HG03060 (cell line): ENCODE results near the gene SOCS6.
"Not testable (repeated sequence)": the region's sequence is repeated elsewhere in the genome, so short reads cannot be mapped to it uniquely, and the experiment has no call there.

ENCODE experiments used
- ATAC-seq: cut with Tn5 transposase; IDR thresholded peaks from one replicate; pipeline ENCODE4 v1.9.1; 2021; ENCODE audit warnings: low read depth, moderate number of reproducible peaks; ENCODE audit not compliant: unreplicated experiment

SOCS6 gene

DNA sequence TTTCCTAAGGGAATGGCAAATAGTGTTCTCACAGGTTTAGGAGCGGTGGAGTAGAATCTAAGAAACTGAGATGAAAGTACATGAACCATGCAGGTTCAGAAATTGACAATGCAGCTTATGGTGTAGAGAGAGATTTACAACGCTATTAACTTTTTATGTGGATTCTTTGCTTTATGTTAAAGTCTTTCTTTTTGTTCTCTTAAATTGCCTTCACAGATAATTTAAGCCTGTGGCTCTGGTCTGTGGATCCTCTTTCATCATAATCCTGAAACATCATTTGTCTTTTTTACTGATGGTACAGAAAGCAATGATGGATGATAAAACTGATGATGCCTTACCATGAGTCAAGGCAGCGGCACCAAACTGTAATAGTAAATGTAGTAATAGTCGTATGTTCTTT, 30.3 kb downstream of the SOCS6 start:
- ATAC-seq: no peak

GRCh38 chr18:70321616-70322015, 32.8 kb downstream of the SOCS6 start:
- ATAC-seq: no peak

- no peak for ATAC-seq
Measured at GRCh38 chr18:70322385-70322784, 33.5 kb downstream of the SOCS6 start.

DNA sequence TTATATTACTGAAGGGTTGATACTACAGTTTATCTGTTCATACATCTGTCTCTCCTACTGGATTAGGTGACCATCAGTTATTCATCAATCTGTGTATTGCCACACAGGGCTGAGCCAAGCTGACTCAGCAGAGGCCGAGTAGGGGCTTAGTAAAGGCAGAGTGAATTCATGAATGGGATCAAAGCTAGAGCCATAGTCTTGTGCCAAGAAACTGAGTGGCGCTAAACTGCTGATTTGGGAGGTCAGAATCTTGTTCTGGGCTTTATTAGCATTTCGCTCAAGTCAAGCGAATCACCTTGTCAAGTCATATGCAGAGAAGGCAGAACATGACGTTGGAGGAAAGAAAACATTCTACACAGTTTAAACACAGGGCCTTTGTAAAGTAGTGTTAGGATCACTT, 34.1 kb downstream of the SOCS6 start:
- ATAC-seq: no peak

- ATAC-seq: no peak
Measured at GRCh38 chr18:70324897-70325296, 36.1 kb downstream of the SOCS6 start.

DNA sequence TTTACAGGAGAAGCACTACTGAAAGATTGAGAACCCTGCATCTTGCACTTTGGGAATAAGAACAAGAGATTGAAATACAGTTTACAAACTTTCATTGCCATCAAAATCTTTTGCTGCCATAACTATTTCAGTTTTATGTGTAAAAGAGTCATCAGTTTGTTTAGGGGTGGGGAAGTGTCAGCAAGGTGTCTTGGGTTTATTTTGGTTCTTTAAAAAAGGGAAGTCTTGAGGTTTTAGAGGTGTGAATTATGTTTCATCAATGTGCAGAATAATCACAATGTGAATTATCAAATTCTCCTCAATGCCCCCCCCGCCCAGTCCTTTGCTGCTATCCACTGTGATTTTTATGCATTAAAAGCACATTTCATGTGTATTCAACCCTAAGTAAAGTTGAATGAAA, 37.4 kb downstream of the SOCS6 start:
- ATAC-seq: no peak

DNA sequence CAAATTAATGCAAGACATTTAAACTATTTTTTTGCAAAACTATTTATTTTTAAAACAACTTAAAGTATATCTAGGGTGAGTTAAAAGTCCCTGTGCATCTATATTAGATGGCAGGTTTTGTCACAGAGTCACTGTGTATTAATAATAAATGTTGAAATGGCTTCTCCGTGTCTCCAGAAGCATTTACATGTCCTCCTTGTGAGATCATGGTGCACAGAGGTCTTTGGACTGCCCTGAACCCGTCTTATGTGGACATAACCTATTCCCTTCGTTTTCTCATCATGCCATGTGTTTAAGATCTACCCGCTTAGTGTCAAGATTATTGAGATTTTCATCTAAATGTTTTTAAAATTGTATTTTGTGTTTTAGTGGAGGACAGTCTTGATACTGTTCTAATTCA, 39.3 kb downstream of the SOCS6 start:
- ATAC-seq: no peak

- no peak for ATAC-seq
Measured at GRCh38 chr18:70329071-70329470, 40.2 kb downstream of the SOCS6 start.

GRCh38 chr18:70330887-70331286, 42.0 kb downstream of the SOCS6 start:
- ATAC-seq: no peak

- no peak for ATAC-seq
Measured at GRCh38 chr18:70331456-70332097, 42.7 kb downstream of the SOCS6 start.

- ATAC-seq: no peak
Measured at GRCh38 chr18:70332694-70333093, 43.8 kb downstream of the SOCS6 start.

GRCh38 chr18:70333316-70333715, 44.5 kb downstream of the SOCS6 start:
- ATAC-seq: no peak

- ATAC-seq: no peak
Measured at GRCh38 chr18:70333757-70334156, 44.9 kb downstream of the SOCS6 start.

DNA sequence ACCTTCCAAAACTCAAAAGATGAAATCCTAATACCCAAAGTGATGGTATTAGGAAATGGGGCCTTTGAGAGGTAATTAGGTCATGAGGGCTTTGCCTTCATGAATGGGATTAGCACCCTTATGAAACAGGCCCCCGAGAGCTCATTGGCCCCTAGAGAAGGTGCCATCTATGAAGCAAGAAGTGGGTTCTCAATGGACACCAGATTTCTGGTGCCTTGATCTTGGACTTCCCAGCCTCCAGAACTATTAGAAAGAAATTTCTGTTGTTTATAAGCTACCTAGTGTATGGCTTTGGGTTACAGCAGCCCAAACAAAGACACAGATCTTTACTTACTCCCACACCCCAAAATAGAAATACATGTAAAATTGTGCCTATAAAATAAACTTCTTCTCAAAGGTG, 45.4 kb downstream of the SOCS6 start:
- ATAC-seq: no peak

- ATAC-seq: no peak
Measured at GRCh38 chr18:70334728-70335329, 46.0 kb downstream of the SOCS6 start.

DNA sequence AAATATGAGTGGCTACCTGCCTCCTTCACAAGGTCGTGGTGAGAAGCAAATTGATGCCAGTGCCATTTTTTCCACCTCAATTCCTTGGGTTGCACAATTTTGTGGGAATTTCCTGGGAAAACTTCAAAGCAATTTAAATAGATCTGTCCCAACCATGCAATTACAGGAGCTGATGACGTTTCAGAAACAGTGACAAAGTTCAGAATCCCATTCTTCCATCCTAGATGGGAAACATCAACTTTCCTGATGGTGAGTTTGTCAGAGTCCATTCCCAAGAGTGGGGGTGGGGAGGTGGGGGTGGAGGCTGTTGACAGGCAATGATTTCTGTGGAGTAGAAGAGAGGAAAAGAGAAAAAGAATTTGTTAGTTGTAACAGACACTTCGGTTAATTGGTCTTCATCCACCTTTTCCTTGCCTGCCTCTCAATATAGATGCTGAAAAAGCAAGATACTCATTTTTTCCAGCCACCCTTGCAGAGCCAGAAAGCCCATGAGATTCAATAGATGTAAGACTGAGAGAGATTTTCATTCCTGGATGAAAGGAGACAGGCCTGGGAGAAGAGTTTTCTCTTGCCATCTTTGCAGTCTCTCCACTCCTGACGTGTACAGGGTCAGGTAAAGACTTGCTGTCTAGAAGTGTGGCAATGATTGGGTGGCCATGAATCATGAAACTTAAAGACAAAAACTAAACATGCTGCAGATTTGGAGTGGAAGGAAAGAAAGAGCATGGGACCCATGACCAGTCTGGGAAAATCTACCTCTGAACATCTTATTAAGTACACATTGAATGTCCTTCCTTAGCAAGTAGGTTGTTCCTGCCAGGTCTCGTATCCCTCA, 47.3 kb downstream of the SOCS6 start:
- ATAC-seq: no peak

- ATAC-seq: peak; percentile 54
Measured at GRCh38 chr18:70337139-70337972, 48.5 kb downstream of the SOCS6 start.

DNA sequence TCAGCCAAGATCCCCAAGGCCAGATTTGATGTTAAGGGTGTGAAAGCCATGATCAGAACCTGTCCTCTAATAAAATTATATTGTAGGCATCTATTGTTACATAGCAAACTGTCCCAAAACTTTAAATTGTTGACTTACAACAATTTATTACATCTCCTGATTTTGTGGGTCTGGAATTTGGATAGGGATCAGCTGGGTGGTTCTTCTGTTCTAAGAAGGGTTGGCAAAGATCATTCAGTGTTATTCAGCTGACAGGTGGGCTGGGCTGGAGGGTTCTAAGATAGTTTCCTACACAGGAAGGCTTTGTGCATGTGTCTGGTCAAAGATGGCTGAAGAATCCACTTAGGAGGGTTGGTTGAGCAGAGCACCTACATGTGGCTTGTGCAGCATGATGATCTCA, 50.0 kb downstream of the SOCS6 start:
- no peak for ATAC-seq

DNA sequence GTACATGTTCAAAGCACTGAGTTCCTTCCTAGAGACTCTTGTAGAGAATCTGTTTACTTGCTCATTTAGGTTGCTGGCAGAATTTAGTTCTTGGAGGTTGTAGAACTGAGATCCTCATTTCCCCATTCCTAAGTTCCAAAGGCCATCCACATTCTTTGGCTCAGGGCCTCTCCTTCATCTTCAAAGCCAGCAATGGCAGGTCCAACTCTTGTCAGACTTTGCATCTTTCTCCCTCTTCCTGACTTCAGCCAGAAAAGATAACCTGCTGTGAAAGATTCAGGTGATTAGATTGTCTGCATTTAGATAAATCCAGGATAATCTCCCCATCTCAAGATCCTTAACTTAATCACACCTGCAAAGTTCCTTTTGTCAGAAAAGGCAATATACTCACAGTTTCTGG, 51.1 kb downstream of the SOCS6 start:
- ATAC-seq: no peak

DNA sequence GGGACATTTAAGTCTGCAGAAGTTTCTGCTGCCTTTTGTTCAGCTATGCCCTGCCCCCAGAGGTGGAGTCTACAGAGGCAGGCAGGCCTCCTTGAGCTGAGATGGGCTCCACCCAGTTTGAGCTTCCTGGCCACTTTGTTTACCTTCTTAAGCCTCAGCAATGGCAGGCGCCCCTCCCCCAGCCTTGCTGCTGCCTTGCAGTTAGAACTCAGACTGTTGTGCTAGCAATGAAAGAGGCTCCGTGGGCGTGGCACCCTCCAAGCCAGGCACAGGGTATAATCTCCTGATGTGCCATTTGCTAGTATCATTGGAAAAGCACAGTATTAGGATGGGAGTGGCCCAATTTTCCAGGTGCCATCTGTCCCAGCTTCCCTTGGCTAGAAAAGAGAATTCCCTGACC, 59.6 kb downstream of the SOCS6 start:
- ATAC-seq: not testable (repeated sequence)

DNA sequence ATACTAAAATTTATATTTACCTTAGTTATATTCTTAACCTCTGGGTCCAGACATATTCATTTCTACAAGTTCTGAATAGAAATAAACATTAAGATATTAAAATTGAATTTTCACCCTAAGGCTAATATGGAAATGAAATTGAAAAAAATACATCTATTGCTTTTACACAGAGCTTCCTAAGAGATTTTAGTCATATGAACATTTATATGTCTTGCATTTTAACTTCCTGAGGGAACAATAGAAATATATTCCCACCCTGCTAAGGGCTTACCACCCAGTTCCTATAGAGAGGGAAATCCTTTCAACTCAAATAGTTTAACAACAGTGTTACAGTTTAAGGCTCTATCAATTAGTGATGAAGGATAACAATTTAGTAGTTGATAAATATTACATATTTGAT, 60.5 kb downstream of the SOCS6 start:
- no peak for ATAC-seq
